T47D (cell line): ENCODE measurements around the gene LOXL1.

ENCODE experiments used
- DNase-seq, 2 experiments: peaks; one replicate each; pipeline versions ENCODE4 v3.0.0 to v3.0.0-alpha.2; 2011 to 2012; ENCODE audit warnings: low read depth in 1 of 2, low spot score in 1 of 2
- JUND ChIP-seq: IDR thresholded peaks from 2 replicates; pipeline ENCODE4 v1.6.1; 2012; ENCODE audit warnings: low read depth
- in situ Hi-C: cut with HindIII; loops from 2 replicates; pipeline ENCODE4 v1.10.0; 2016; ENCODE audit warnings: low sequenced_read_pairs, low pct_unique_long_range_greater_than_20kb

Gene LOXL1

GRCh38 chr15:73926219-73927002, at the start of gene LOXL1:
Gene LOXL1, plus strand, starts transcription at chr15:73926462. Its CDS starts 322 bp downstream, at chr15:73926784.
- in situ Hi-C loops: no loop called here
- DNase-seq: no peak
- TF ChIP-seq JUND: no peak

- in situ Hi-C loops: no loop called here
- no peak for DNase-seq
- no peak for TF ChIP-seq JUND
These were observed 46.8 kb upstream of the LOXL1 start for GRCh38 chr15:73879426-73879825.

- in situ Hi-C loops: no loop called here
- DNase-seq: no peak
- no peak for TF ChIP-seq JUND
These were observed 44.5 kb upstream of the LOXL1 start for GRCh38 chr15:73881579-73882320.

GRCh38 chr15:73882761-73883419, 43.4 kb upstream of the LOXL1 start:
- in situ Hi-C loops: no loop called here
- no peak for DNase-seq
- TF ChIP-seq JUND: no peak

GRCh38 chr15:73884159-73884558, 42.1 kb upstream of the LOXL1 start:
- DNase-seq: no peak
- no peak for TF ChIP-seq JUND

GRCh38 chr15:73885954-73886700, 40.1 kb upstream of the LOXL1 start:
- in situ Hi-C loops: no loop called here
- DNase-seq: no peak
- no peak for TF ChIP-seq JUND

More at GRCh38 chr15:73884159-73884558, 42.1 kb upstream of the LOXL1 start:
- in situ Hi-C loops: no loop called here

- in situ Hi-C loops: no loop called here
- no peak for DNase-seq
These were observed 39.4 kb upstream of the LOXL1 start for GRCh38 chr15:73886717-73887345.

GRCh38 chr15:73887481-73887880, 38.8 kb upstream of the LOXL1 start:
- no peak for DNase-seq
- in situ Hi-C loops: no loop called here
- no peak for TF ChIP-seq JUND

More at GRCh38 chr15:73886717-73887345, 39.4 kb upstream of the LOXL1 start:
- no peak for TF ChIP-seq JUND

- DNase-seq: no peak
- no peak for TF ChIP-seq JUND
- in situ Hi-C loops: no loop called here
These were observed 37.8 kb upstream of the LOXL1 start for GRCh38 chr15:73888224-73889041.

GRCh38 chr15:73889053-73889761, 37.1 kb upstream of the LOXL1 start:
- DNase-seq: no peak
- no peak for TF ChIP-seq JUND
- in situ Hi-C loops: no loop called here

GRCh38 chr15:73889762-73890124, 36.5 kb upstream of the LOXL1 start:
- in situ Hi-C loops: no loop called here
- TF ChIP-seq JUND: no peak
- no peak for DNase-seq
